A673 (cell line): ENCODE results near the gene TSPAN15.

Experiments used
- EZH2 ChIP-seq: fragments of 200-600 bp; sonication (generic); IDR thresholded peaks from 2 replicates; pipeline ENCODE4 v1.6.1; 2017; ENCODE audit warnings: borderline replicate concordance, low read depth, mild to moderate bottlenecking, mixed read lengths, antibody characterized with exemption, low read length; ENCODE audit not compliant: poor library complexity, severe bottlenecking
- TF ChIP-seq, protein P1 (sequence below): fragments of 300-800, 200-600 bp; sonication (generic); conservative IDR thresholded peaks from 2 replicates; pipeline ENCODE4 v1.5.1; 2017; ENCODE audit warnings: low read depth, mild to moderate bottlenecking, antibody characterized with exemption, low read length, moderate library complexity, mixed read lengths

GRCh38 chr10:69419096-69419743, 32.0 kb upstream of the TSPAN15 start:
- TF ChIP-seq, protein P1, sequence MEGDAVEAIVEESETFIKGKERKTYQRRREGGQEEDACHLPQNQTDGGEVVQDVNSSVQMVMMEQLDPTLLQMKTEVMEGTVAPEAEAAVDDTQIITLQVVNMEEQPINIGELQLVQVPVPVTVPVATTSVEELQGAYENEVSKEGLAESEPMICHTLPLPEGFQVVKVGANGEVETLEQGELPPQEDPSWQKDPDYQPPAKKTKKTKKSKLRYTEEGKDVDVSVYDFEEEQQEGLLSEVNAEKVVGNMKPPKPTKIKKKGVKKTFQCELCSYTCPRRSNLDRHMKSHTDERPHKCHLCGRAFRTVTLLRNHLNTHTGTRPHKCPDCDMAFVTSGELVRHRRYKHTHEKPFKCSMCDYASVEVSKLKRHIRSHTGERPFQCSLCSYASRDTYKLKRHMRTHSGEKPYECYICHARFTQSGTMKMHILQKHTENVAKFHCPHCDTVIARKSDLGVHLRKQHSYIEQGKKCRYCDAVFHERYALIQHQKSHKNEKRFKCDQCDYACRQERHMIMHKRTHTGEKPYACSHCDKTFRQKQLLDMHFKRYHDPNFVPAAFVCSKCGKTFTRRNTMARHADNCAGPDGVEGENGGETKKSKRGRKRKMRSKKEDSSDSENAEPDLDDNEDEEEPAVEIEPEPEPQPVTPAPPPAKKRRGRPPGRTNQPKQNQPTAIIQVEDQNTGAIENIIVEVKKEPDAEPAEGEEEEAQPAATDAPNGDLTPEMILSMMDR, result no peak
- TF ChIP-seq EZH2, result no peak
